BE2C (cell line): ENCODE results near the gene STARD13.

Source experiments
- DNase-seq: peaks from one replicate; pipeline ENCODE4 v3.0.0-alpha.2; 2020
- H3K27me3 ChIP-seq: fragments of 250-450 bp; sonication (Bioruptor Pico); 2 replicates; pipeline ENCODE4 v1.5.1; 2020; ENCODE audit warnings: mild to moderate bottlenecking
- H3K36me3 ChIP-seq: fragments of 250-450 bp; sonication (Bioruptor Pico); 2 replicates; pipeline ENCODE4 v1.5.1; 2020; ENCODE audit warnings: mild to moderate bottlenecking
- H3K4me1 ChIP-seq: fragments of 250-450 bp; sonication (Bioruptor Pico); 2 replicates; pipeline ENCODE4 v1.5.1; 2020
- H3K4me3 ChIP-seq: 2 replicates; pipeline ENCODE4 v1.5.1; 2011; ENCODE audit warnings: low read depth, low read length
- H3K9me3 ChIP-seq: fragments of 250-450 bp; sonication (Bioruptor Pico); 2 replicates; pipeline ENCODE4 v1.5.1; 2020
- CTCF ChIP-seq: IDR thresholded peaks from 2 replicates; pipeline ENCODE4 v1.5.1; 2012; ENCODE audit warnings: mild to moderate bottlenecking, low read depth, low read length

Gene STARD13

GRCh38 chr13:33189470-33189869 is 96.1 kb downstream of the STARD13 start:
- H3K9me3 ChIP-seq: no peaks in the 10 kb centered on the region
- no peak for DNase-seq
- no peak overlapping the region for H3K4me3 ChIP-seq
- H3K27me3 ChIP-seq: no peaks in the 10 kb centered on the region
- no peak for TF ChIP-seq CTCF
- peaks cover 21% of the 10 kb centered on the region for H3K4me1 ChIP-seq
- no peaks in the 10 kb centered on the region for H3K36me3 ChIP-seq

- Histone ChIP-seq H3K9me3 (no peaks in the 10 kb centered on the region), H3K27me3 (no peaks in the 10 kb centered on the region), H3K36me3 (no peaks in the 10 kb centered on the region), H3K4me3 (no peak overlapping the region), H3K4me1 (peaks cover 20% of the 10 kb centered on the region)
- no peak for DNase-seq
- no peak for TF ChIP-seq CTCF
These were observed 97.3 kb downstream of the STARD13 start for GRCh38 chr13:33188093-33188882.

- no peak overlapping the region for H3K4me3 ChIP-seq
- H3K36me3 ChIP-seq: no peaks in the 10 kb centered on the region
- no peak for TF ChIP-seq CTCF
- no peaks in the 10 kb centered on the region for H3K27me3 ChIP-seq
- H3K4me1 ChIP-seq: peaks cover 20% of the 10 kb centered on the region
- H3K9me3 ChIP-seq: no peaks in the 10 kb centered on the region
- DNase-seq: no peak
These were observed 98.7 kb downstream of the STARD13 start for GRCh38 chr13:33186861-33187291.

DNA sequence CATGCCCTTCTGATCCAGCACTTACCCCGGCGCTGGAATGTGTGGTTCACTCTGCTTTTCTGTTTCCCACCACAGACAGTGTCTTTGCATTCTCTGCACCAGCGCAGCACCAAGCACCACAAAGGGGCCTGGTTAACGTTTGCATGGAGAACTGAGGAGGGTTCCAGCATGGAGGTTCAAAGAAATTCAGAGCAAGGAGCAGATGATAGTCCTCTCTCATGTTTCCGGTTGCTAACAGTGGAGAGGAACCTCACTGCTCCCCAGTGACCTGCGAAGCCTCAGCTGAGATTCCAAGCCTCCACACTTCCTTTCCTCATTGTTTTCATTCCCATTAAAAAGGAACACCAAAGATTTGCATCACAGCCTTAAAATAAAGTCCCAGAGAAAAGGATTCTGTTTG is 99.7 kb downstream of the STARD13 start:
- no peak overlapping the region for H3K4me3 ChIP-seq
- H3K36me3 ChIP-seq: no peaks in the 10 kb centered on the region
- no peaks in the 10 kb centered on the region for H3K27me3 ChIP-seq
- H3K4me1 ChIP-seq: peaks cover 12% of the 10 kb centered on the region
- H3K9me3 ChIP-seq: no peaks in the 10 kb centered on the region
- no peak for TF ChIP-seq CTCF
- DNase-seq: no peak

GRCh38 chr13:33184530-33184929 is 101.0 kb downstream of the STARD13 start:
- no peak for DNase-seq
- no peak overlapping the region for H3K4me3 ChIP-seq
- no peaks in the 10 kb centered on the region for H3K27me3 ChIP-seq
- no peak for TF ChIP-seq CTCF
- H3K36me3 ChIP-seq: no peaks in the 10 kb centered on the region
- no peaks in the 10 kb centered on the region for H3K9me3 ChIP-seq
- H3K4me1 ChIP-seq: peaks cover 10% of the 10 kb centered on the region

GRCh38 chr13:33184112-33184490 is 101.5 kb downstream of the STARD13 start:
- no peak for DNase-seq
- no peak for TF ChIP-seq CTCF
- Histone ChIP-seq H3K4me3 (no peak overlapping the region), H3K27me3 (no peaks in the 10 kb centered on the region), H3K4me1 (peaks cover 10% of the 10 kb centered on the region), H3K9me3 (no peaks in the 10 kb centered on the region), H3K36me3 (no peaks in the 10 kb centered on the region)
